Psoas muscle (tissue), 8 donors: ENCODE results near the gene PLK5. TPM values are rescaled to one million over a fixed set of nuclear protein-coding genes. Genes with fewer than 3 reads are reported as not detected.

Experiments
- ATAC-seq, 4 donors: fragments of 200-7000 bp; cut with Tn5 transposase; one replicate each; pipeline ENCODE4 v1.9.1; 2020; ENCODE audit warnings: moderate library complexity in 3 of 4, mild to moderate bottlenecking in 2 of 4
- DNase-seq, 2 donors: peaks; one replicate each; pipeline ENCODE4 v3.0.0-alpha.2; 2020
- H3K27ac ChIP-seq: fragments of 200-600 bp; one replicate; pipeline ENCODE4 v1.8.0; 2022
- H3K27me3 ChIP-seq, 3 donors: fragments of 200-600 bp in 1 of 3; one replicate each; pipeline versions ENCODE4 v1.6.1 to v1.8.0; 2013 to 2022; ENCODE audit warnings: low read length in 2 of 3, mild to moderate bottlenecking in 2 of 3, moderate library complexity in 1 of 3; ENCODE audit not compliant: insufficient read depth in 3 of 3
- H3K36me3 ChIP-seq, 2 donors: fragments of 200-600 bp in 1 of 2; one replicate each; pipeline versions ENCODE4 v1.6.1 to v1.8.0; 2013 to 2022; ENCODE audit warnings: low read depth in 1 of 2, mild to moderate bottlenecking in 1 of 2, moderate library complexity in 1 of 2; ENCODE audit not compliant: insufficient read depth in 1 of 2
- H3K4me1 ChIP-seq: fragments of 200-600 bp; one replicate; pipeline ENCODE4 v1.8.0; 2022
- H3K4me3 ChIP-seq: fragments of 200-600 bp; one replicate; pipeline ENCODE4 v1.8.0; 2022; ENCODE audit warnings: mild to moderate bottlenecking
- H3K9me3 ChIP-seq: fragments of 200-600 bp; one replicate; pipeline ENCODE4 v1.8.0; 2022
- CTCF ChIP-seq: fragments of 200-600 bp; IDR thresholded peaks from one replicate; pipeline ENCODE4 v1.8.0; 2022; ENCODE audit warnings: antibody characterized with exemption
- WGBS, 3 donors: extraction: QIAGEN DNeasy Blood & Tissue Kit; methylation state at CpG; one replicate each; pipeline versions ENCODE4 v1.1.6 to v1.1.7; 2013; 5-methylcytosine and 5-hydroxymethylcytosine counted together
- intact Hi-C, 2 donors: fragments of 100-400 bp; cut with DNase I; formaldehyde crosslinking; loops; one replicate each; pipeline versions ENCODE4 v1.11.0 to v1.14.2; 2022
- polyA plus RNA-seq, 3 donors: library from polyadenylated mRNA; stranded (reverse); fragments of 200-250 nt; gene quantifications; one replicate each; pipeline ENCODE4 v1.2.3, GENCODE V29; 2013
- total RNA-seq, 4 donors: library from RNA; stranded (reverse); fragmentation: NEBNext Ultra II Directional in 2 of 4; extraction: Animal tissue kit (Norgen Biotek cat#: 25700) in 2 of 4; gene quantifications; one replicate each; pipeline versions ENCODE4 v1.2.1 to v1.2.4, GENCODE V29; 2021 to 2023
- donor health status: healthy with polysubstance abuse.
- donor health status: DM: no; HTN: no; CAD: no; lungs with moderate emphysema.
- donor health status: Bipolar disorder and iron deficiency.
- donor health status: healthy.
- donor health status: DM: yes; HTN: yes; CAD: no.
- donor health status: DM: no; HTN: no; CAD: no.
- donor health status: DM: no; HTN: no; CAD: no.
- donor health status: DM: yes; HTN: yes; CAD: no.

The PLK5 gene
- total and polyA plus RNA-seq, 7 donors = 0.03 to 0.35 TPM; not detected in 5

- H3K4me1 ChIP-seq = peaks cover 17% of the 10 kb centered on the region
- peaks cover 0 to 16% (median 6%) of the 10 kb centered on the region in 3 donors for H3K27me3 ChIP-seq
- no peak overlapping the region for H3K27ac ChIP-seq
- H3K4me3 ChIP-seq = no peak overlapping the region
- no peaks in the 10 kb centered on the region for H3K9me3 ChIP-seq
- 63 to 78% (median 67%) methylated on average over 8 of the region's 8 CpGs for WGBS, 3 donors
- no peak for ATAC-seq
- intact Hi-C loops = no loop called here
- no peak for DNase-seq
- peaks cover 0 to 7% of the 10 kb centered on the region in 2 donors for H3K36me3 ChIP-seq
- TF ChIP-seq CTCF = no peak
Measured at GRCh38 chr19:1505012-1505411, 18.9 kb upstream of the PLK5 start.

DNA sequence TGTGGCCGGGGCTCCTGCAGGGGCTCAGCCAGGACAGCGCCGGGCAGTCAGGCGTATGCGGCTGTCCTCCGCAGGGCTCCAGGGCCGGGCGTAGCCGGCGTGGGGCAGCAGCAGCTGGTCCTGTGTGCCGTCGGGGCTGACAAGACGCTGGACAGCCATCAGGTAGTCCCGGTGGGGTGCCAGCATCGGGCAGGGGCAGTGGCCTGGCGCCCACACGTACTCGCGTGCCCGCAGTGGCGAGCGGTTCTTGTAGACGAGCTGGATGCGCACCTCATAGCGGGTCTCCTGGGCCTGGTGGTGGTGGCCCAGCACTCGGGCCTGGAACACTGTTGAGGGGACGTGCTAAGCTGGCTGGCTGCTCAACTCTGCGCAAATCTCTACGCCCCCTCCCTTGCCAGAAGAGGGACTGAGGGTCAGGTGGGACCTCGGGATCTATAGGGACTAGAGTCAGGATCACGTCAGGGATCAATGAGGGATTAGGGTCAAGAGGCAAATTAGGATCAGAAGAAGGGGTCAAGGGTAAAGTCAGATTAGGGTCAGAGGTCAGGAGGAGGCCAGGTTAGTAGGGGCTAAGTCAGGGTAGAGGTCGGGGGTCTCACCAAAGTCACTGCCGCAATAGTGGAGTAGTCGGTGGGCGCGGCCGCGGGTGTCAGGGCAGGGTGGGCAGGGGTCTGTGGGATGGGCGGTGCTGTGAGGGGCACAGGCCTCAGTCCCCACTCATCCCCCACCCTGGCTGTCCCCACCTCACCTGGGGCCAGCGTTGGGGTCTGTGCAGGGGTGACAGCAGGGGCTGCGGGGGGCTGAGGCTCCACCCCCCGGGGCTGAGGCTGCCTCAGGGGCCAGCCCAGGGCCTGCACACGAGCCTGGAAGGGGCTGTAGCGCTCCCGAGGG lies 17.6 kb upstream of the PLK5 start:
- intact Hi-C loops = no loop called here
- Histone ChIP-seq H3K9me3 (no peaks in the 10 kb centered on the region), H3K27me3 (peaks cover 0 to 16% (median 6%) of the 10 kb centered on the region in 3 donors), H3K4me3 (no peak overlapping the region), H3K4me1 (peaks cover 17% of the 10 kb centered on the region), H3K27ac (no peak overlapping the region), H3K36me3 (peaks cover 0 to 7% of the 10 kb centered on the region in 2 donors)
- 78 to 83% (median 82%) methylated on average over 33 to 45 of the region's 45 CpGs for WGBS, 3 donors
- TF ChIP-seq CTCF = no peak
- DNase-seq (no peak), ATAC-seq (no peak)

DNA sequence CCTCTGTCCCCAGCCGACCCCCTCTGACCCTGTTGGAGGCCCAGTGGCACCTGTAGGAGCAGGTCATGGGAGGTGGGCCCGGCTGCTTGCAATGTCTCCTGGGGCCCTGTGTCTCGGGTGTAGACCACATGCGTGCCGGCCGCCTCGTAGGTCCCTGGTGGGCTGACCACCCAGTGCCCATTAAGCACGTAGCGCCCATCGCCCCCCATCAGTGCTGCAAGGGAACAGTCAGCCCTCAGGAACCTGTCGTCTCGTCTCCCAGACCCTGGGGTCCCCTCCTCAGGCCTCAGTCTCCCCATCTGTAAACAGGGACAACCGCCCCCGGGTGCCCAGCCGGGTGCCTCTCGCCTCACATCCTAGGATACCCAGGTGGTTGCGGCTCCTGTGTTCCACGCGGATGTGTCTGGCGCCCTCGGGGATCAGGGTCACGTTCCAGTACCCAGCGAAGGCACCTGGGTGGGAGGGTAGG lies 16.7 kb upstream of the PLK5 start:
- peaks cover 0 to 7% of the 10 kb centered on the region in 2 donors for H3K36me3 ChIP-seq
- peak overlapping the region; percentile 64 for H3K4me3 ChIP-seq
- no peaks in the 10 kb centered on the region for H3K9me3 ChIP-seq
- peak in 1 of 4 donors; percentile 1 for ATAC-seq
- DNase-seq = no peak
- no peak for TF ChIP-seq CTCF
- 52 to 65% (median 61%) methylated on average over 22 to 23 of the region's 23 CpGs for WGBS, 3 donors
- peak overlapping the region; percentile 88 for H3K27ac ChIP-seq
- H3K27me3 ChIP-seq = peaks cover 0 to 10% (median 2%) of the 10 kb centered on the region in 3 donors
- H3K4me1 ChIP-seq = peaks cover 23% of the 10 kb centered on the region
- intact Hi-C loops = no loop called here

DNA sequence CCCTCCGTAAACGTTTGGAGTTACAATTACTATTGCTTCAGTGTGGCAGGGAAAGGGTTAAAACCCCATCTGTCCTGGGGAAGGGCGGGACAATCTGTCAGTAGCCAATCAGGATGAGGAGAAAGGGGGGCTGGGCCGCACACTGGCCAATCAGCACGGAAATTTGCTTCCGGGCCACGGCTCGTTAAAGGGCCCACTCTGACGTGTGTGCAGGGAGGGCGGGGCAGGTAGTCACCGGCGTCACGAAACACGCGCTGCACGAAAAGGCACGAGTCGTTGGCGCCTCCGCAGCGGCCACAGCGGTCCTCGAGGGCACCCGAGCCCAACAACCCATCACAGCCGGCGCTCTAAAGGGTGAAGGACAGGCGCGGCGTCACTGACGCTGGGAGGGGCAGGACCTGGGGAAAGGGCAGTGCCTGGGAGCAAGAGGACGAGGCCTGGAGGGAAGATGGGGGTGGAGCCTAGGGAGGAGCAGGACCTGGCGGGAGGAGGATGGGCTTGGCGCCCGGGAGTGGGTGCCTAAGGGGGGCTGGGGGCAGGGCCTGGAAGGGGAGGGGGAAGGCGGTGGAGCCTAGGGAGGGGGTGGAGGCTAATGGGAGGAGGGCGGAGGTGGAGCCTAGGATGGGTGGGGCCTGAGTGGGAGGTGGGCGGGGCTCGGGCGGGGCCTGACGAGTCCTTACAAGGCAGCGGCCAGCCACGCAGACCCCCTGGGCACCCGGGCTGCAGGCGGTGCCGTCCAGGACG lies 15.9 kb upstream of the PLK5 start:
- intact Hi-C loops = loop anchor here in 1 of 2 donors (2.0 kb wide), 1 partner anchor 17 kb away; the partner anchor contains the start of genes PCSK4 and REEP6
- no peaks in the 10 kb centered on the region for H3K9me3 ChIP-seq
- H3K4me1 ChIP-seq = peaks cover 20% of the 10 kb centered on the region
- peak overlapping the region; percentile 88 for H3K27ac ChIP-seq
- WGBS, 3 donors = 1% methylated on average over 41 to 46 of the region's 46 CpGs
- no peak for TF ChIP-seq CTCF
- H3K36me3 ChIP-seq = peaks cover 0 to 7% of the 10 kb centered on the region in 2 donors
- peak; percentile 91 to 94 for DNase-seq
- ATAC-seq = peak; percentile 88 to 92 (median 91)
- peak overlapping the region; percentile 64 for H3K4me3 ChIP-seq
- H3K27me3 ChIP-seq = peaks cover 0 to 4% (median 3%) of the 10 kb centered on the region in 3 donors
